ENCODE data around the gene DEFB113. TPM values are rescaled to one million over a fixed set of nuclear protein-coding genes. Genes with fewer than 3 reads are reported as not detected.

The DEFB113 gene
- total and polyA plus RNA-seq, 2 donors from 2014 or later = not detected

DNA sequence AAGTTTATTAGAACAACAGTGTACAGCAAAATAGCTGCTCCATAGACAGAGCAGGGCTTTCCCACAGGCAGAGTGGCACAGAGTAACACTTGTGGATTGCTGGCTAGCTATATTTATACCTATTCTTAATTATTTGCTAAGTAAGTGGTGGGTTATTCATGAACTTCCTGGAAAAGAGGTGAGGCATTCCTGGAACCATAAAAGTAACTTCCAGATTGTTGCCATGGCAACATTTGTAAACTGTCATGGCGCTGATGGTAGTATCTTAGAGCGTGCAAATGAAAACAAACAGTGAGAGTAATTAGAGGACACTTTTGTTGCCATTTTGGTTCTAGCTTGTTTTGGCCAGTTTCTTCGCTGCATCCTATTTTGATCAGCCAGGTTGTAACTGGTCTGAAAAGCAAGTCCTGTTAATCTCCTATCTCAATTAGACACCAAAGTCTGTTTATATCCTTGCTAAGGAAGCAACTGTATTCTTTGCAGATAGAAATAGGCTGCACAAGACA is 29.4 kb downstream of the DEFB113 start:
- DNase-seq (peak in 2 of 5 donors; percentile 15 to 23), FAIRE-seq (no peak)
- Histone ChIP-seq H3K9ac (ENCODE audit: low read length in 3 of 3) (no peak overlapping the region), H3K4me1 (ENCODE audit: control insufficient read depth in 2 of 3, insufficient read depth in 2 of 3, low read depth in 1 of 3, low read length in 3 of 3) (no peaks in the 10 kb centered on the region), H3K9me3 (ENCODE audit: control insufficient read depth in 2 of 3, insufficient read depth in 1 of 3, low read length in 3 of 3) (no peaks in the 10 kb centered on the region), H3K4me3 (ENCODE audit: low read length in 3 of 3) (no peak overlapping the region), H3K36me3 (ENCODE audit: control insufficient read depth in 2 of 3, insufficient read depth in 3 of 3, low read length in 3 of 3) (no peaks in the 10 kb centered on the region), H3K27ac (ENCODE audit: low read depth in 2 of 2, low read length in 2 of 2) (no peak overlapping the region), H3K27me3 (ENCODE audit: control insufficient read depth, insufficient read depth, low read length) (no peaks in the 10 kb centered on the region)
- intact Hi-C loops (cut with DNase I) = no loop called here
- TF ChIP-seq, protein P1, sequence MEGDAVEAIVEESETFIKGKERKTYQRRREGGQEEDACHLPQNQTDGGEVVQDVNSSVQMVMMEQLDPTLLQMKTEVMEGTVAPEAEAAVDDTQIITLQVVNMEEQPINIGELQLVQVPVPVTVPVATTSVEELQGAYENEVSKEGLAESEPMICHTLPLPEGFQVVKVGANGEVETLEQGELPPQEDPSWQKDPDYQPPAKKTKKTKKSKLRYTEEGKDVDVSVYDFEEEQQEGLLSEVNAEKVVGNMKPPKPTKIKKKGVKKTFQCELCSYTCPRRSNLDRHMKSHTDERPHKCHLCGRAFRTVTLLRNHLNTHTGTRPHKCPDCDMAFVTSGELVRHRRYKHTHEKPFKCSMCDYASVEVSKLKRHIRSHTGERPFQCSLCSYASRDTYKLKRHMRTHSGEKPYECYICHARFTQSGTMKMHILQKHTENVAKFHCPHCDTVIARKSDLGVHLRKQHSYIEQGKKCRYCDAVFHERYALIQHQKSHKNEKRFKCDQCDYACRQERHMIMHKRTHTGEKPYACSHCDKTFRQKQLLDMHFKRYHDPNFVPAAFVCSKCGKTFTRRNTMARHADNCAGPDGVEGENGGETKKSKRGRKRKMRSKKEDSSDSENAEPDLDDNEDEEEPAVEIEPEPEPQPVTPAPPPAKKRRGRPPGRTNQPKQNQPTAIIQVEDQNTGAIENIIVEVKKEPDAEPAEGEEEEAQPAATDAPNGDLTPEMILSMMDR (IDR thresholded peaks at IDR 0.05; ENCODE audit: borderline replicate concordance, extremely low read depth, insufficient read depth) = no peak

DNA sequence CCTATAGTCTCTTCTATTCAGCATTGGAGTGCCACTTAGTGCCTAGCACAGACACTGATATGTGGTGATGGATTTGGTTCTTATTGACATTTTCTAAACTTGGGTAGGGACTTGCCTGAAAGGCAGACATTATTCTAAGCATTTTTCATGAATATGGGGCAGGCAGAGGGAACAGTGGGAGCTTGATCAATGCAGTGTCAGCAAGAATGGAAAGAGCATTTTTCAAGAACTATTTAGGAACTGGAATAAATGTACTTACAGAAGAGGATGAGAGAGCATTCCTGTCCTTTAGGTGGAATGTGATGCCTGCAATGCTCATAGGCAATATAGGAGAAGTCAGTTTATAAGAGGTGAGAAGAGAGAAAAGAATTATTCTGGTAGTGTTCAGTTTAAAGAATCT is 31.6 kb downstream of the DEFB113 start:
- Histone ChIP-seq H3K9ac (ENCODE audit: low read length in 3 of 3) (no peak overlapping the region), H3K4me1 (ENCODE audit: control insufficient read depth in 2 of 3, insufficient read depth in 2 of 3, low read depth in 1 of 3, low read length in 3 of 3) (no peaks in the 10 kb centered on the region), H3K4me3 (ENCODE audit: low read length in 3 of 3) (no peak overlapping the region), H3K9me3 (ENCODE audit: control insufficient read depth in 2 of 3, insufficient read depth in 1 of 3, low read length in 3 of 3) (no peaks in the 10 kb centered on the region), H3K27ac (ENCODE audit: low read depth in 2 of 2, low read length in 2 of 2) (no peak overlapping the region), H3K27me3 (ENCODE audit: control insufficient read depth, insufficient read depth, low read length) (no peaks in the 10 kb centered on the region), H3K36me3 (ENCODE audit: control insufficient read depth in 2 of 3, insufficient read depth in 3 of 3, low read length in 3 of 3) (no peaks in the 10 kb centered on the region)
- intact Hi-C loops (cut with DNase I) = no loop called here
- TF ChIP-seq, protein P1 (IDR thresholded peaks at IDR 0.05; ENCODE audit: borderline replicate concordance, extremely low read depth, insufficient read depth) = no peak
- no peak for DNase-seq
- no peak for FAIRE-seq

DNA sequence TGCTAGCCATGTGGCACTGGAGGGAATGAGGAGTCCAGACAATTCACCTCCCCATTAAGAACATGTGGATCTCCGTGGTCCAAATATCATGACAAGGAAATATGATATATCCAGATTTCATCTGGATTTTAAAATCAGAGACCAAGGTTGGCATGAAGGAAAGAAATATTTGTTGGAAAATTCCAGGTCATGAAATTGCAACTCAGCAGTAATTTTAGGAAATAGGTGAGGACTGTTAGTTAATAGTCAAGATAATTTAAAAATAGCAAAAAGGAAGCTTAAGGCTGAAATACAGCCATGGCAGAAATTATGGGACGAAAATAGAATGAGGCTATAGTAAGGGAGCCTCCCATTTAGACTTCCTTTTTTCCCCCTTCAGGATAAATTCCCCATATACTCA is 32.4 kb downstream of the DEFB113 start:
- no peaks in the 10 kb centered on the region for H3K9me3 ChIP-seq (ENCODE audit: control insufficient read depth in 2 of 3, insufficient read depth in 1 of 3, low read length in 3 of 3)
- no peaks in the 10 kb centered on the region for H3K36me3 ChIP-seq (ENCODE audit: control insufficient read depth in 2 of 3, insufficient read depth in 3 of 3, low read length in 3 of 3)
- H3K9ac ChIP-seq (ENCODE audit: low read length in 3 of 3) = no peak overlapping the region
- no peaks in the 10 kb centered on the region for H3K27me3 ChIP-seq (ENCODE audit: control insufficient read depth, insufficient read depth, low read length)
- TF ChIP-seq, protein P1 (IDR thresholded peaks at IDR 0.05; ENCODE audit: borderline replicate concordance, extremely low read depth, insufficient read depth) = no peak
- intact Hi-C loops (cut with DNase I) = no loop called here
- no peak overlapping the region for H3K27ac ChIP-seq (ENCODE audit: low read depth in 2 of 2, low read length in 2 of 2)
- DNase-seq (no peak), FAIRE-seq (no peak)
- H3K4me3 ChIP-seq (ENCODE audit: low read length in 3 of 3) = no peak overlapping the region
- no peaks in the 10 kb centered on the region for H3K4me1 ChIP-seq (ENCODE audit: control insufficient read depth in 2 of 3, insufficient read depth in 2 of 3, low read depth in 1 of 3, low read length in 3 of 3)

DNA sequence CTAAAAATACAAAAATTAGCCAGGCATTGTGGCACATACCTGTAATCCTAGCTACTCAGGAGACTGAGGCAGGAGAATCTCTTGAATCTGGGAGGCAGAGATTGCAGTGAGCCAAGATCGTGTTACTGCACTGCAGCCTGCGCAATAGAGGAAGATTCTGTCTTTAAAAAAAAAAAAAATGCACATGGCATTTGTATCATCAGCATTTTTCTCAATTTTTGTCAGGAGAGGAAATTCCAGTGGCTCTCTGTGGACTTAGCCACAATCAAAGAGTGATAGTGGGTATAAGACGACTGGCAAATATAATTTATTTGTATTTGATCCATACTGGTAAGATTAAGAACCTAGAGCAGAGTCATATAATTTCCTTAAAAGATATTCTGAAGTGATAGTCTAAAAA is 34.0 kb downstream of the DEFB113 start:
- no peaks in the 10 kb centered on the region for H3K9me3 ChIP-seq (ENCODE audit: control insufficient read depth in 2 of 3, insufficient read depth in 1 of 3, low read length in 3 of 3)
- no peak for FAIRE-seq
- H3K36me3 ChIP-seq (ENCODE audit: control insufficient read depth in 2 of 3, insufficient read depth in 3 of 3, low read length in 3 of 3) = no peaks in the 10 kb centered on the region
- no peaks in the 10 kb centered on the region for H3K4me1 ChIP-seq (ENCODE audit: control insufficient read depth in 2 of 3, insufficient read depth in 2 of 3, low read depth in 1 of 3, low read length in 3 of 3)
- DNase-seq = no peak
- no peak overlapping the region for H3K9ac ChIP-seq (ENCODE audit: low read length in 3 of 3)
- H3K4me3 ChIP-seq (ENCODE audit: low read length in 3 of 3) = no peak overlapping the region
- intact Hi-C loops (cut with DNase I) = no loop called here
- TF ChIP-seq, protein P1 (IDR thresholded peaks at IDR 0.05; ENCODE audit: borderline replicate concordance, extremely low read depth, insufficient read depth) = no peak
- H3K27me3 ChIP-seq (ENCODE audit: control insufficient read depth, insufficient read depth, low read length) = no peaks in the 10 kb centered on the region
- H3K27ac ChIP-seq (ENCODE audit: low read depth in 2 of 2, low read length in 2 of 2) = no peak overlapping the region
